H9 (cell line): ENCODE data around the gene ARHGDIB. TPM values are rescaled to one million over a fixed set of nuclear protein-coding genes. Genes with fewer than 3 reads are reported as not detected.

Experiments used
- DNase-seq: peaks from one replicate; pipeline ENCODE4 v3.0.0-alpha.2; 2017
- H2AFZ ChIP-seq: one replicate; pipeline ENCODE4 v1.6.1; 2013; ENCODE audit warnings: mild to moderate bottlenecking, low read length, control low read depth, moderate library complexity
- H2AK5ac ChIP-seq: 2 replicates; pipeline ENCODE4 v1.6.1; 2013; ENCODE audit warnings: low read length, control low read depth, mixed read lengths; ENCODE audit not compliant: insufficient read length
- H2BK120ac ChIP-seq: one replicate; pipeline ENCODE4 v1.6.1; 2013; ENCODE audit warnings: low read depth, mild to moderate bottlenecking, low read length, control low read depth, inconsistent platforms; ENCODE audit not compliant: poor library complexity, severe bottlenecking
- H2BK12ac ChIP-seq: 2 replicates; pipeline ENCODE4 v1.6.1; 2013; ENCODE audit warnings: low read length, control low read depth, mixed read lengths, low read depth; ENCODE audit not compliant: insufficient read length
- H2BK15ac ChIP-seq: 2 replicates; pipeline ENCODE4 v1.6.1; 2013; ENCODE audit warnings: low read depth, low read length, control low read depth
- H2BK20ac ChIP-seq: one replicate; pipeline ENCODE4 v1.6.1; 2013; ENCODE audit warnings: low read depth, mild to moderate bottlenecking, low read length, control low read depth, inconsistent platforms; ENCODE audit not compliant: poor library complexity, severe bottlenecking
- H2BK5ac ChIP-seq: 2 replicates; pipeline ENCODE4 v1.6.1; 2013; ENCODE audit warnings: low read length, control low read depth, mixed read lengths; ENCODE audit not compliant: insufficient read length
- H3K14ac ChIP-seq: 2 replicates; pipeline ENCODE4 v1.6.1; 2013; ENCODE audit warnings: low read length, control low read depth; ENCODE audit not compliant: insufficient read depth
- H3K18ac ChIP-seq: 2 replicates; pipeline ENCODE4 v1.6.1; 2013; ENCODE audit warnings: low read depth, mild to moderate bottlenecking, mixed read lengths, low read length, control low read depth; ENCODE audit not compliant: insufficient read length
- H3K23ac ChIP-seq: 2 replicates; pipeline ENCODE4 v1.6.1; 2013; ENCODE audit warnings: low read length, control low read depth, mixed read lengths, low read depth; ENCODE audit not compliant: insufficient read length
- H3K23me2 ChIP-seq: 2 replicates; pipeline ENCODE4 v1.6.1; 2013; ENCODE audit warnings: low read depth, mild to moderate bottlenecking, mixed read lengths, low read length, control low read depth; ENCODE audit not compliant: insufficient read length, poor library complexity, severe bottlenecking
- H3K27ac ChIP-seq: 2 replicates; pipeline ENCODE4 v1.5.1; 2013; ENCODE audit warnings: low read length, control low read depth, mixed read lengths, low read depth; ENCODE audit not compliant: insufficient read length
- H3K27me3 ChIP-seq: 2 replicates; pipeline ENCODE4 v1.6.1; 2013; ENCODE audit warnings: low read length, control low read depth, inconsistent platforms; ENCODE audit not compliant: insufficient read depth
- H3K4ac ChIP-seq: 2 replicates; pipeline ENCODE4 v1.6.1; 2013; ENCODE audit warnings: low read depth, mild to moderate bottlenecking, control low read depth, inconsistent platforms, low read length, moderate library complexity
- H3K4me1 ChIP-seq: 2 replicates; pipeline ENCODE4 v1.6.1; 2013; ENCODE audit warnings: low read length, control low read depth, inconsistent platforms; ENCODE audit not compliant: insufficient read depth
- H3K4me2 ChIP-seq: 2 replicates; pipeline ENCODE4 v1.6.1; 2013; ENCODE audit warnings: low read length, control low read depth, mixed read lengths; ENCODE audit not compliant: insufficient read length, insufficient read depth
- H3K56ac ChIP-seq: 2 replicates; pipeline ENCODE4 v1.6.1; 2013; ENCODE audit warnings: low read depth, mild to moderate bottlenecking, mixed read lengths, low read length, control low read depth; ENCODE audit not compliant: insufficient read length
- H3K79me1 ChIP-seq: 2 replicates; pipeline ENCODE4 v1.6.1; 2013; ENCODE audit warnings: low read depth, mild to moderate bottlenecking, moderate library complexity, low read length, control low read depth, inconsistent platforms; ENCODE audit not compliant: insufficient read depth, poor library complexity, severe bottlenecking
- H3K79me2 ChIP-seq: 2 replicates; pipeline ENCODE4 v1.6.1; 2013; ENCODE audit warnings: low read length, control low read depth, inconsistent platforms; ENCODE audit not compliant: insufficient read depth
- H3K9ac ChIP-seq: 2 replicates; pipeline ENCODE4 v1.6.1; 2013; ENCODE audit warnings: low read length, control low read depth, mixed read lengths; ENCODE audit not compliant: insufficient read length; ENCODE audit errors: extremely low read depth
- H3K9me3 ChIP-seq: one replicate; pipeline ENCODE4 v1.6.1; 2013; ENCODE audit warnings: low read depth, low read length, inconsistent platforms; ENCODE audit not compliant: control insufficient read depth
- H3T11ph ChIP-seq: one replicate; pipeline ENCODE4 v1.6.1; 2013; ENCODE audit warnings: mild to moderate bottlenecking, low read length, control low read depth, inconsistent platforms
- H4K20me1 ChIP-seq: one replicate; pipeline ENCODE4 v1.6.1; 2013; ENCODE audit not compliant: control insufficient read depth, insufficient read length, insufficient read depth
- H4K5ac ChIP-seq: 2 replicates; pipeline ENCODE4 v1.6.1; 2013; ENCODE audit warnings: low read depth, mild to moderate bottlenecking, mixed read lengths, low read length, control low read depth; ENCODE audit not compliant: insufficient read length
- H4K8ac ChIP-seq: replicated peaks from 2 replicates; pipeline ENCODE4 v1.6.1; 2013; ENCODE audit warnings: low read length, control low read depth, mixed read lengths, low read depth; ENCODE audit not compliant: insufficient read length
- H4K91ac ChIP-seq: 2 replicates; pipeline ENCODE4 v1.6.1; 2013; ENCODE audit warnings: low read depth, mild to moderate bottlenecking, moderate library complexity, mixed read lengths, low read length, control low read depth; ENCODE audit not compliant: insufficient read length
- H3K27ac Mint-ChIP-seq, 3 experiments: 2 replicates in 2 of 3; 3 replicates in 1 of 3; pipeline ENCODE4 v1.8.0; 2020 to 2021; ENCODE audit warnings: mixed read lengths in 3 of 3, mild to moderate bottlenecking in 1 of 3, moderate library complexity in 1 of 3
- H3K27me3 Mint-ChIP-seq: 2 replicates; pipeline ENCODE4 v1.8.0; 2021; ENCODE audit warnings: low read depth, mild to moderate bottlenecking, moderate library complexity, mixed read lengths
- H3K36me3 Mint-ChIP-seq, 3 experiments: 2 replicates in 2 of 3; 3 replicates in 1 of 3; pipeline ENCODE4 v1.8.0; 2020 to 2021; ENCODE audit warnings: low read depth in 3 of 3, mixed read lengths in 3 of 3; ENCODE audit not compliant: insufficient read depth in 1 of 3
- H3K4me1 Mint-ChIP-seq, 2 experiments: 2 replicates each; pipeline ENCODE4 v1.8.0; 2020; ENCODE audit warnings: mixed read lengths in 2 of 2
- H3K4me3 Mint-ChIP-seq, 2 experiments: 2 replicates in 1 of 2; 3 replicates in 1 of 2; pipeline ENCODE4 v1.8.0; 2020 to 2021; ENCODE audit warnings: mild to moderate bottlenecking in 2 of 2, mixed read lengths in 2 of 2, moderate library complexity in 1 of 2
- H3K9me3 Mint-ChIP-seq, 2 experiments: 2 replicates in 1 of 2; 3 replicates in 1 of 2; pipeline ENCODE4 v1.8.0; 2020; ENCODE audit warnings: mild to moderate bottlenecking in 2 of 2, mixed read lengths in 2 of 2, moderate library complexity in 1 of 2
- total RNA-seq: library from RNA; stranded (reverse); gene quantifications from 2 replicates; pipeline ENCODE4 v1.2.1, GENCODE V29; 2021
- TF ChIP-seq, protein P1 (sequence below): fragments of 200-600 bp; sonication (generic); conservative IDR thresholded peaks from 3 replicates; pipeline ENCODE4 v1.8.0; 2021; ENCODE audit warnings: antibody characterized with exemption, mild to moderate bottlenecking

Gene ARHGDIB
- total RNA-seq, 1 experiment from 2014 or later: 0.44 TPM

DNA sequence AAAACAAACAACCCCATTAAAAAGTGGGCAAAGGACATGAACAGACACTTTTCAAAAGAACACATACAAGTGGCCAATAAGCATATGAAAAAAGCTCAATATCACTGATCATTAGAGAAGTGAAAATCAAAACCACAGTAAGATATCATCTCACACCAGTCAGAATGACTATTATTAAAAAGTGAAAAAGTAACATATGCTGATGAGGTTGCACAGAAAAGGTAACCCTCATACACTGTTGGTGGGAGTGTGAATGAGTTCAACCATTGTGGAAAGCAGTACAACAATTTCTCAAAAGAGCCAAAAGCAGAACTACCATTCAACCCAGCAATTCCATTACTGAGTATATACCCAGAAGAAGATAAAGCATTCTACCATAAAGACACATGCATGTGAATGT, 29.7 kb upstream of the ARHGDIB start:
- Histone ChIP-seq H3K23ac (no peak overlapping the region), H4K5ac (no peak overlapping the region), H2BK20ac (no peak overlapping the region), H3K27me3 (no peaks in the 10 kb centered on the region), H3K14ac (no peak overlapping the region), H4K8ac (no peak overlapping the region), H2AK5ac (no peak overlapping the region), H3K79me2 (no peaks in the 10 kb centered on the region), H3K79me1 (no peaks in the 10 kb centered on the region), H3K4ac (no peak overlapping the region), H3K4me1 (no peaks in the 10 kb centered on the region), H3K18ac (no peak overlapping the region), H3K9ac (no peak overlapping the region), H2BK15ac (no peak overlapping the region), H3K27ac (no peak overlapping the region), H3K56ac (no peak overlapping the region), H2BK5ac (no peak overlapping the region), H2AFZ (no peak overlapping the region), H3T11ph (no peak overlapping the region), H2BK12ac (no peak overlapping the region), H4K20me1 (no peaks in the 10 kb centered on the region), H4K91ac (no peak overlapping the region), H3K9me3 (no peaks in the 10 kb centered on the region), H3K23me2 (no peaks in the 10 kb centered on the region), H3K4me2 (no peak overlapping the region), H2BK120ac (no peak overlapping the region)
- DNase-seq: no peak
- peaks cover 5 to 7% of the 10 kb centered on the region in 2 experiments; a peak in 4 of 5 replicates for H3K9me3 Mint-ChIP-seq
- H3K27ac Mint-ChIP-seq: no peak overlapping the region
- H3K4me1 Mint-ChIP-seq: no peaks in the 10 kb centered on the region
- no peaks in the 10 kb centered on the region for H3K27me3 Mint-ChIP-seq
- TF ChIP-seq, protein P1, sequence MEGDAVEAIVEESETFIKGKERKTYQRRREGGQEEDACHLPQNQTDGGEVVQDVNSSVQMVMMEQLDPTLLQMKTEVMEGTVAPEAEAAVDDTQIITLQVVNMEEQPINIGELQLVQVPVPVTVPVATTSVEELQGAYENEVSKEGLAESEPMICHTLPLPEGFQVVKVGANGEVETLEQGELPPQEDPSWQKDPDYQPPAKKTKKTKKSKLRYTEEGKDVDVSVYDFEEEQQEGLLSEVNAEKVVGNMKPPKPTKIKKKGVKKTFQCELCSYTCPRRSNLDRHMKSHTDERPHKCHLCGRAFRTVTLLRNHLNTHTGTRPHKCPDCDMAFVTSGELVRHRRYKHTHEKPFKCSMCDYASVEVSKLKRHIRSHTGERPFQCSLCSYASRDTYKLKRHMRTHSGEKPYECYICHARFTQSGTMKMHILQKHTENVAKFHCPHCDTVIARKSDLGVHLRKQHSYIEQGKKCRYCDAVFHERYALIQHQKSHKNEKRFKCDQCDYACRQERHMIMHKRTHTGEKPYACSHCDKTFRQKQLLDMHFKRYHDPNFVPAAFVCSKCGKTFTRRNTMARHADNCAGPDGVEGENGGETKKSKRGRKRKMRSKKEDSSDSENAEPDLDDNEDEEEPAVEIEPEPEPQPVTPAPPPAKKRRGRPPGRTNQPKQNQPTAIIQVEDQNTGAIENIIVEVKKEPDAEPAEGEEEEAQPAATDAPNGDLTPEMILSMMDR: no peak
- H3K36me3 Mint-ChIP-seq: no peaks in the 10 kb centered on the region
- no peak overlapping the region for H3K4me3 Mint-ChIP-seq
